Measurements from ENCODE around the gene LIN37.

DNA sequence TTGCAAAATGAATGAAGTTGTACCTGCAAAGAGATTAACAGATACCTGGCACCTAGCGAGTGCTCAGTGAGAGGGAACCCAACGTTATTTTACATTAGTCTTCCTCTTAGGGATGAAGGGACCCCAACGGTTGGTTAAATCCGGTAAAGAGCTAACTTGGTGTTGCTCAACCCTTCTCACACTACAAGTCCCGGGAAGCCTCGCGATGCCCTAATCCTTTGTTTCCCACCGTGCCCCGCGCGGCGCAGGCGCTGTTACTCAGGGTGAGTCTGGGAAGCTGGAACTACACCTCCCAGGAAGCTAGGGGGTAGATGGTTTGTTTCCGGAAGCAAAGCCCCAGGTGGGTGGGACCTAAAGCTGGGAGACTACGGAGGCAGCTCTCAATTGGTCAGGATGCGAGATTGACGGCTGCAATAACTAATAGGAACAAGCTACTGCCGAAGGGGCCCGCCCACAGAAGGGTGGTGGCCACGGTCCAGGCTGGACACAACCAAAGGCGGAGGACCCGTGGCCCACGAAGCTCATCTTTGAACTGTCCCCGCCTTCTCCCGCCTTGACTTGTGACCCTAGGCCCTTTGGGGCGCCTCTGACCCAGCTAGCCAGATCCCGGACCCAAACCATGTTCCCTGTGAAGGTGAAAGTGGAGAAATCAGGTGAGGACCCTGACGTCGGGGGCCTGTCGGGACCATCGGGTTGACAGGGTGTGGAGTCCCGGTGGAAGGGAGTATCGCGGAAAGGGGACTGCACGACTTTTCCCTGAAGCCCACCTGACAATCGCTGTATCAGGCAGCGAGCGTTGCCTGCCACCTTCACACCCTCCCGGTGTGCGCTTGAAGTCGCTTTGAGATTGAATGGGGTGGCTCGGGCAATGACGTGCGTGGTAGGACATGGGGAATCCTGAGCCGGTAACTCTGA is at the start of gene LIN37:
- no peak for TF ChIP-seq CTCF (conservative IDR thresholded peaks at IDR 0.05; ENCODE audit: low read depth, low read length)
- no peak for TF ChIP-seq EZH2 (IDR thresholded peaks at IDR 0.05; ENCODE audit: borderline replicate concordance, low read depth, low read length, poor library complexity, severe bottlenecking)
